Caco-2 (cell line): Measurements from ENCODE around the gene DSE. TPM values are rescaled to one million over a fixed set of nuclear protein-coding genes. Genes with fewer than 3 reads are reported as not detected.

Experiments used
- BruUV-seq: library from RNA; stranded (reverse); fragments of 400-500 nt; replicated peaks from 2 replicates; lab custom pipeline; 2021; lab: Mats Ljungman, UMichigan
- CTCF ChIA-PET: fragments of 300-600 bp; sonication (Branson Sonifier 250); formaldehyde crosslinking; loops from one replicate; lab custom pipeline; 2022; ENCODE audit warnings: antibody characterized with exemption; lab: Charles Lee
- POLR2A ChIA-PET: fragments of 300-600 bp; sonication (Branson Sonifier 250); formaldehyde crosslinking; loops from one replicate; lab custom pipeline; 2022; ENCODE audit warnings: antibody characterized with exemption; lab: Charles Lee
- DNase-seq, 2 experiments: peaks; one replicate each; pipeline versions ENCODE4 v3.0.0 to v3.0.0-alpha.2; 2020 to 2022
- H3K27me3 ChIP-seq: replicated peaks from 2 replicates; pipeline ENCODE4 v1.6.0; 2011; ENCODE audit warnings: low read length; ENCODE audit not compliant: control insufficient read depth, insufficient read depth
- H3K36me3 ChIP-seq: 2 replicates; pipeline ENCODE4 v1.5.1; 2011; ENCODE audit warnings: low read length; ENCODE audit not compliant: control insufficient read depth, insufficient read depth
- H3K4me1 ChIP-seq: fragments of 250-450 bp; sonication (Bioruptor Pico); 2 replicates; pipeline ENCODE4 v1.5.1; 2020; ENCODE audit warnings: mild to moderate bottlenecking
- H3K4me3 ChIP-seq: 2 replicates; pipeline ENCODE4 v1.5.1; 2011; ENCODE audit warnings: low read depth, mild to moderate bottlenecking, control low read depth, low read length
- H3K9me3 ChIP-seq: fragments of 250-450 bp; sonication (Bioruptor Pico); 2 replicates; pipeline ENCODE4 v1.5.1; 2020; ENCODE audit warnings: mild to moderate bottlenecking, moderate library complexity
- H3K27ac Mint-ChIP-seq: one replicate; pipeline ENCODE4 v1.8.0; 2022; ENCODE audit warnings: mixed read lengths; ENCODE audit not compliant: unreplicated experiment
- H3K27me3 Mint-ChIP-seq: one replicate; pipeline ENCODE4 v1.8.0; 2022; ENCODE audit warnings: mixed read lengths; ENCODE audit not compliant: insufficient read depth, unreplicated experiment
- H3K36me3 Mint-ChIP-seq: one replicate; pipeline ENCODE4 v1.8.0; 2022; ENCODE audit warnings: mild to moderate bottlenecking, mixed read lengths; ENCODE audit not compliant: insufficient read depth, unreplicated experiment
- H3K4me1 Mint-ChIP-seq: one replicate; pipeline ENCODE4 v1.8.0; 2022; ENCODE audit warnings: low read depth, mixed read lengths; ENCODE audit not compliant: unreplicated experiment
- H3K4me3 Mint-ChIP-seq: one replicate; pipeline ENCODE4 v1.8.0; 2022; ENCODE audit warnings: mild to moderate bottlenecking, moderate library complexity, mixed read lengths; ENCODE audit not compliant: unreplicated experiment
- H3K9me3 Mint-ChIP-seq: one replicate; pipeline ENCODE4 v1.8.0; 2022; ENCODE audit warnings: mixed read lengths; ENCODE audit not compliant: unreplicated experiment
- intact Hi-C: fragments of 100-400 bp; cut with micrococcal nuclease; formaldehyde crosslinking; loops from one replicate; pipeline ENCODE4 v1.10.0; 2022; ENCODE audit not compliant: unreplicated experiment
- total RNA-seq: library from RNA; stranded (reverse); gene quantifications from 2 replicates; pipeline ENCODE4 v1.2.3, GENCODE V29; 2022
- TF ChIP-seq, protein P1 (sequence below), 2 experiments: fragments of 200-600 bp in 1 of 2; IDR thresholded peaks; 1 replicate in 1 of 2; 2 replicates in 1 of 2; pipeline versions ENCODE4 v1.5.1 to v1.8.0; 2011 to 2022; ENCODE audit warnings: antibody characterized with exemption in 1 of 2, control low read depth in 1 of 2, inconsistent platforms in 1 of 2, low read depth in 1 of 2, low read length in 1 of 2, mild to moderate bottlenecking in 1 of 2, moderate library complexity in 1 of 2; ENCODE audit not compliant: insufficient read depth in 1 of 2, severe bottlenecking in 1 of 2, unreplicated experiment in 1 of 2

DSE gene
- total RNA-seq, 1 experiment from 2014 or later = 2.8 TPM

DNA sequence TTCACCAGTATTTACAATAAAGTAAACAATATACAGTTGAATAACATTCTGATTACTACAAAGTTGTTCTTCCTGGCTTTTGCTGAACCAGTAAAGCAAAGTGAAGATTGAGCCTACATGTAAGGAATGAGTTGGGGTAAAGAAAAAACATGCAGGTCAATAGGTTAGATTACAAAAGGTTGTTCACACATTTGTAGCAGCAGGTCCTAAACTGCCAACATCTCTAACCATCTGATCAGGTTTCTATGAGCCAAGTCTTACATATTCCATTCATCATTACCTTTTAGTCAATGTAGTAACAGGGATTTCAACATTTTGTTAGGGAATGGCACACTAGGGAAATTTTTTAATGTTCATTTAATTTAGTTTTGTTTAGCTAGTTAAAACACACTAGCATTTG, 81.2 kb downstream of the DSE start:
- no peak overlapping the region for H3K27ac Mint-ChIP-seq
- no peaks in the 10 kb centered on the region for H3K9me3 ChIP-seq
- POLR2A ChIA-PET = no interaction called here
- intact Hi-C loops = no loop called here
- H3K36me3 ChIP-seq = no peaks in the 10 kb centered on the region
- H3K4me3 ChIP-seq = no peak overlapping the region
- H3K27me3 Mint-ChIP-seq = peaks cover 11% of the 10 kb centered on the region
- no peaks in the 10 kb centered on the region for H3K4me1 ChIP-seq
- H3K4me3 Mint-ChIP-seq = no peak overlapping the region
- H3K9me3 Mint-ChIP-seq = no peaks in the 10 kb centered on the region
- H3K36me3 Mint-ChIP-seq = no peaks in the 10 kb centered on the region
- BruUV-seq = no TSS peak
- H3K4me1 Mint-ChIP-seq = no peaks in the 10 kb centered on the region
- CTCF ChIA-PET = no interaction called here
- TF ChIP-seq, protein P1, sequence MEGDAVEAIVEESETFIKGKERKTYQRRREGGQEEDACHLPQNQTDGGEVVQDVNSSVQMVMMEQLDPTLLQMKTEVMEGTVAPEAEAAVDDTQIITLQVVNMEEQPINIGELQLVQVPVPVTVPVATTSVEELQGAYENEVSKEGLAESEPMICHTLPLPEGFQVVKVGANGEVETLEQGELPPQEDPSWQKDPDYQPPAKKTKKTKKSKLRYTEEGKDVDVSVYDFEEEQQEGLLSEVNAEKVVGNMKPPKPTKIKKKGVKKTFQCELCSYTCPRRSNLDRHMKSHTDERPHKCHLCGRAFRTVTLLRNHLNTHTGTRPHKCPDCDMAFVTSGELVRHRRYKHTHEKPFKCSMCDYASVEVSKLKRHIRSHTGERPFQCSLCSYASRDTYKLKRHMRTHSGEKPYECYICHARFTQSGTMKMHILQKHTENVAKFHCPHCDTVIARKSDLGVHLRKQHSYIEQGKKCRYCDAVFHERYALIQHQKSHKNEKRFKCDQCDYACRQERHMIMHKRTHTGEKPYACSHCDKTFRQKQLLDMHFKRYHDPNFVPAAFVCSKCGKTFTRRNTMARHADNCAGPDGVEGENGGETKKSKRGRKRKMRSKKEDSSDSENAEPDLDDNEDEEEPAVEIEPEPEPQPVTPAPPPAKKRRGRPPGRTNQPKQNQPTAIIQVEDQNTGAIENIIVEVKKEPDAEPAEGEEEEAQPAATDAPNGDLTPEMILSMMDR (IDR thresholded peaks at IDR 0.05; ENCODE audit: insufficient read depth in 1 of 2, low read depth in 1 of 2, low read length in 1 of 2, severe bottlenecking in 1 of 2, unreplicated experiment in 1 of 2) = no peak
- no peaks in the 10 kb centered on the region for H3K27me3 ChIP-seq
- no peak for DNase-seq

DNA sequence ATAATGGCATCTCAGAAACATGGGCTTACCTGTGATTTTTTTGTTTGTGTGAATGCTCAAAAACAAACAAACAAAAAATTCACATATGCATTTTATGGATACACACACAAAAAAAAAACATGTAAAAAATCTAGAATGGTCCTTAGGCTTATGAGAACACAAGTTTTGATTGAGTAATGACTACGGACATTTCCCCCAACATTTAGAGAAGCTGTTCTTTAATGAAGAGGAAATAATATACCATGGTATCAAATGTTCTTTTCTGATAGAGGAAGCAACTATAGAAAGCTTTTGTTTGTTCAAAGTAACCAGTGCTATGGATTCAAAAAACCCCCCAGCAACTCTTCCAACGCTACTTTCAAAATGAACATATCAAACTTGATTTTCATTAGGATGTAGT, 81.8 kb downstream of the DSE start:
- H3K4me3 ChIP-seq = no peak overlapping the region
- no peaks in the 10 kb centered on the region for H3K27me3 ChIP-seq
- H3K9me3 Mint-ChIP-seq = no peaks in the 10 kb centered on the region
- H3K27ac Mint-ChIP-seq = no peak overlapping the region
- ChIA-PET CTCF (no interaction called here), POLR2A (no interaction called here)
- H3K36me3 ChIP-seq = no peaks in the 10 kb centered on the region
- H3K4me3 Mint-ChIP-seq = no peak overlapping the region
- no peaks in the 10 kb centered on the region for H3K4me1 ChIP-seq
- no peaks in the 10 kb centered on the region for H3K9me3 ChIP-seq
- no peaks in the 10 kb centered on the region for H3K36me3 Mint-ChIP-seq
- H3K4me1 Mint-ChIP-seq = no peaks in the 10 kb centered on the region
- DNase-seq = no peak
- intact Hi-C loops = no loop called here
- BruUV-seq = no TSS peak
- H3K27me3 Mint-ChIP-seq = peaks cover 11% of the 10 kb centered on the region
- TF ChIP-seq, protein P1 (IDR thresholded peaks at IDR 0.05; ENCODE audit: insufficient read depth in 1 of 2, low read depth in 1 of 2, low read length in 1 of 2, severe bottlenecking in 1 of 2, unreplicated experiment in 1 of 2) = no peak

DNA sequence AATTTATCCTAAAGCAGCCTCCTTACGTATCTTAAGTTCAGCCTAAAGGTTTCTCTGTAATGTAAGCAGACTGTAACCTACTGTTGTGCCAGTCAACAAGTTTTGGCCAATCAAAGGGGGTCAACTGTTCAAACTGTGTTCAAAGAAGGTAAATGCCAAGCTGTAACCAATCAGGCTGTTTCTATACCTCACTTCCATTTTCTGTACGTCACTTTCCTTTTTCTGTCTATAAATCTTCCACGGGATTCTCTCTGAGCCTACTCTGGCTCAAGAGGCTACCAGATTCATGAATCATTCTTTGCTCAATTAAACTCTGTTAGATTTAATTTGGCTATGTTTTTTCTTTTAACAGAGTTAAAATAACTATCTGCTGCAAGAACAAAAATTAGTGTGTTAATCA, 85.4 kb downstream of the DSE start:
- no TSS peak for BruUV-seq
- no peaks in the 10 kb centered on the region for H3K27me3 ChIP-seq
- H3K9me3 Mint-ChIP-seq = no peaks in the 10 kb centered on the region
- intact Hi-C loops = no loop called here
- TF ChIP-seq, protein P1 (IDR thresholded peaks at IDR 0.05; ENCODE audit: insufficient read depth in 1 of 2, low read depth in 1 of 2, low read length in 1 of 2, severe bottlenecking in 1 of 2, unreplicated experiment in 1 of 2) = no peak
- ChIA-PET POLR2A (no interaction called here), CTCF (no interaction called here)
- H3K27me3 Mint-ChIP-seq = peaks cover 18% of the 10 kb centered on the region
- no peaks in the 10 kb centered on the region for H3K36me3 ChIP-seq
- H3K4me1 Mint-ChIP-seq = no peaks in the 10 kb centered on the region
- H3K36me3 Mint-ChIP-seq = no peaks in the 10 kb centered on the region
- DNase-seq = no peak
- no peak overlapping the region for H3K4me3 ChIP-seq
- no peaks in the 10 kb centered on the region for H3K4me1 ChIP-seq
- H3K27ac Mint-ChIP-seq = no peak overlapping the region
- no peaks in the 10 kb centered on the region for H3K9me3 ChIP-seq
- H3K4me3 Mint-ChIP-seq = no peak overlapping the region
